Measurements from ENCODE around the gene THSD4. TPM values are rescaled to one million over a fixed set of nuclear protein-coding genes. Genes with fewer than 3 reads are reported as not detected.

THSD4 gene
- polyA plus RNA-seq, 1 donor (not counting 4 experiments of a cell fraction or from before 2014, with no cell fraction given): 24.5 TPM

GRCh38 chr15:71601038-71601834 is 486.0 kb downstream of the THSD4 start:
- no peaks in the 10 kb centered on the region for H3K9me1 ChIP-seq (ENCODE audit: control insufficient read depth, extremely low read depth, insufficient read depth, low read length)
- dilution Hi-C loops (cut with MboI; ENCODE audit: extremely low pct_ligation_motif_present, low sequenced_read_pairs): no loop called here
- H3K9me3 ChIP-seq (ENCODE audit: control insufficient read depth, low read depth, low read length): no peaks in the 10 kb centered on the region
- no peak overlapping the region for H3K27ac ChIP-seq (ENCODE audit: control insufficient read depth, insufficient read depth, low read length)
- TF ChIP-seq CTCF (optimal IDR thresholded peaks at IDR 0.05 in 1 of 3, IDR thresholded peaks at IDR 0.05 in 1 of 3, conservative IDR thresholded peaks at IDR 0.05 in 1 of 3; ENCODE audit: extremely low read depth in 1 of 3, insufficient read depth in 2 of 3, low read length in 3 of 3) (no peak), EZH2 (IDR thresholded peaks at IDR 0.05; ENCODE audit: low read length) (no peak)
- H3K4me3 ChIP-seq (ENCODE audit: control insufficient read depth in 2 of 3, extremely low read depth in 1 of 3, insufficient read depth in 2 of 3, low read depth in 1 of 3, low read length in 3 of 3): no peak overlapping the region
- H3K4me2 ChIP-seq (ENCODE audit: control insufficient read depth, extremely low read depth, insufficient read depth, low read depth, low read length): no peak overlapping the region
- H3K27me3 ChIP-seq (ENCODE audit: control insufficient read depth, extremely low read depth, insufficient read depth, low read length): no peaks in the 10 kb centered on the region
- no peak overlapping the region for H2AFZ ChIP-seq (ENCODE audit: control insufficient read depth, low read length)
- peak; percentile 39 for FAIRE-seq
- H3K9ac ChIP-seq (ENCODE audit: control insufficient read depth, extremely low read depth, insufficient read depth, low read length): no peak overlapping the region
- no peaks in the 10 kb centered on the region for H4K20me1 ChIP-seq (ENCODE audit: control insufficient read depth, extremely low read depth, insufficient read depth, low read length)
- H3K79me2 ChIP-seq (ENCODE audit: control insufficient read depth, insufficient read depth, low read length): no peaks in the 10 kb centered on the region
- peaks cover 0 to 2% of the 10 kb centered on the region in 2 experiments for H3K36me3 ChIP-seq (ENCODE audit: control insufficient read depth in 2 of 2, extremely low read depth in 1 of 2, insufficient read depth in 2 of 2, low read length in 2 of 2)
- DNase-seq (ENCODE audit: low read depth, low spot score): no peak
- peaks cover 7% of the 10 kb centered on the region for H3K4me1 ChIP-seq (ENCODE audit: control insufficient read depth, extremely low read depth, insufficient read depth, low read length)

- no peak overlapping the region for H2AFZ ChIP-seq (ENCODE audit: control insufficient read depth, low read length)
- peaks cover 6 to 7% of the 10 kb centered on the region in 2 experiments for H3K36me3 ChIP-seq (ENCODE audit: control insufficient read depth in 2 of 2, extremely low read depth in 1 of 2, insufficient read depth in 2 of 2, low read length in 2 of 2)
- TF ChIP-seq CTCF (optimal IDR thresholded peaks at IDR 0.05 in 1 of 3, IDR thresholded peaks at IDR 0.05 in 1 of 3, conservative IDR thresholded peaks at IDR 0.05 in 1 of 3; ENCODE audit: extremely low read depth in 1 of 3, insufficient read depth in 2 of 3, low read length in 3 of 3): no peak
- no peak for TF ChIP-seq EZH2 (IDR thresholded peaks at IDR 0.05; ENCODE audit: low read length)
- no peaks in the 10 kb centered on the region for H3K27me3 ChIP-seq (ENCODE audit: control insufficient read depth, extremely low read depth, insufficient read depth, low read length)
- no peak overlapping the region for H3K27ac ChIP-seq (ENCODE audit: control insufficient read depth, insufficient read depth, low read length)
- H3K4me2 ChIP-seq (ENCODE audit: control insufficient read depth, extremely low read depth, insufficient read depth, low read depth, low read length): no peak overlapping the region
- no peak for DNase-seq (ENCODE audit: low read depth, low spot score)
- no peaks in the 10 kb centered on the region for H3K9me3 ChIP-seq (ENCODE audit: control insufficient read depth, low read depth, low read length)
- no peaks in the 10 kb centered on the region for H4K20me1 ChIP-seq (ENCODE audit: control insufficient read depth, extremely low read depth, insufficient read depth, low read length)
- no peaks in the 10 kb centered on the region for H3K9me1 ChIP-seq (ENCODE audit: control insufficient read depth, extremely low read depth, insufficient read depth, low read length)
- H3K9ac ChIP-seq (ENCODE audit: control insufficient read depth, extremely low read depth, insufficient read depth, low read length): no peak overlapping the region
- H3K4me3 ChIP-seq (ENCODE audit: control insufficient read depth in 2 of 3, extremely low read depth in 1 of 3, insufficient read depth in 2 of 3, low read depth in 1 of 3, low read length in 3 of 3): no peak overlapping the region
- FAIRE-seq: no peak
- no peaks in the 10 kb centered on the region for H3K79me2 ChIP-seq (ENCODE audit: control insufficient read depth, insufficient read depth, low read length)
- dilution Hi-C loops (cut with MboI; ENCODE audit: extremely low pct_ligation_motif_present, low sequenced_read_pairs): no loop called here
- H3K4me1 ChIP-seq (ENCODE audit: control insufficient read depth, extremely low read depth, insufficient read depth, low read length): no peaks in the 10 kb centered on the region
Observed at GRCh38 chr15:71603379-71603778, 488.1 kb downstream of the THSD4 start.
